ENCODE data around the gene PLPPR3. TPM values are rescaled to one million over a fixed set of nuclear protein-coding genes. Genes with fewer than 3 reads are reported as not detected.

Gene PLPPR3
- total and polyA plus RNA-seq, 2 donors (not counting 1 experiment from before 2014, with no cell fraction given) = 0.19 to 2.5 TPM

GRCh38 chr19:813219-814151 lies 8.3 kb downstream of the PLPPR3 start:
- Histone ChIP-seq H2AFZ (ENCODE audit: low read length) (no peak overlapping the region), H3K4me3 (replicated peaks in 1 of 4; ENCODE audit: control extremely low read depth in 1 of 4, insufficient read depth in 1 of 4, low read depth in 3 of 4, low read length in 4 of 4) (no peak overlapping the region), H3K4me2 (ENCODE audit: extremely low read depth, insufficient read depth, low read length) (no peak overlapping the region), H4K20me1 (ENCODE audit: control insufficient read depth, extremely low read depth, insufficient read depth, low read length) (no peaks in the 10 kb centered on the region), H3K79me2 (ENCODE audit: control insufficient read depth, insufficient read depth, low read length) (peaks cover 10% of the 10 kb centered on the region), H3K4me1 (ENCODE audit: control insufficient read depth, extremely low read depth, insufficient read depth, low read length) (no peaks in the 10 kb centered on the region), H3K9me3 (ENCODE audit: control insufficient read depth, insufficient read depth, low read depth, low read length) (no peaks in the 10 kb centered on the region), H3K9ac (ENCODE audit: insufficient read depth, low read length) (no peak overlapping the region), H3K36me3 (ENCODE audit: control insufficient read depth, insufficient read depth, low read length) (peaks cover 31% of the 10 kb centered on the region), H3K27me3 (ENCODE audit: control insufficient read depth, insufficient read depth, low read length) (no peaks in the 10 kb centered on the region), H3K27ac (ENCODE audit: insufficient read depth, low read length) (no peak overlapping the region)
- no peak for DNase-seq (ENCODE audit: low read depth in 2 of 2)
- TF ChIP-seq CTCF (conservative IDR thresholded peaks at IDR 0.05 in 1 of 2, IDR thresholded peaks at IDR 0.05 in 1 of 2; ENCODE audit: low read depth in 1 of 2, low read length in 2 of 2) (no peak), EZH2 (IDR thresholded peaks at IDR 0.05; ENCODE audit: low read length, missing control alignments) (no peak)

GRCh38 chr19:812747-813218 lies 9.0 kb downstream of the PLPPR3 start:
- no peak overlapping the region for H3K9ac ChIP-seq (ENCODE audit: insufficient read depth, low read length)
- H3K27me3 ChIP-seq (ENCODE audit: control insufficient read depth, insufficient read depth, low read length) = no peaks in the 10 kb centered on the region
- H3K79me2 ChIP-seq (ENCODE audit: control insufficient read depth, insufficient read depth, low read length) = peaks cover 16% of the 10 kb centered on the region
- H3K4me2 ChIP-seq (ENCODE audit: extremely low read depth, insufficient read depth, low read length) = no peak overlapping the region
- TF ChIP-seq EZH2 (IDR thresholded peaks at IDR 0.05; ENCODE audit: low read length, missing control alignments) (no peak), CTCF (conservative IDR thresholded peaks at IDR 0.05 in 1 of 2, IDR thresholded peaks at IDR 0.05 in 1 of 2; ENCODE audit: low read depth in 1 of 2, low read length in 2 of 2) (no peak)
- no peak overlapping the region for H3K4me3 ChIP-seq (replicated peaks in 1 of 4; ENCODE audit: control extremely low read depth in 1 of 4, insufficient read depth in 1 of 4, low read depth in 3 of 4, low read length in 4 of 4)
- H3K4me1 ChIP-seq (ENCODE audit: control insufficient read depth, extremely low read depth, insufficient read depth, low read length) = no peaks in the 10 kb centered on the region
- H2AFZ ChIP-seq (ENCODE audit: low read length) = no peak overlapping the region
- H4K20me1 ChIP-seq (ENCODE audit: control insufficient read depth, extremely low read depth, insufficient read depth, low read length) = no peaks in the 10 kb centered on the region
- peaks cover 34% of the 10 kb centered on the region for H3K36me3 ChIP-seq (ENCODE audit: control insufficient read depth, insufficient read depth, low read length)
- no peak for DNase-seq (ENCODE audit: low read depth in 2 of 2)
- H3K27ac ChIP-seq (ENCODE audit: insufficient read depth, low read length) = no peak overlapping the region
- H3K9me3 ChIP-seq (ENCODE audit: control insufficient read depth, insufficient read depth, low read depth, low read length) = no peaks in the 10 kb centered on the region

- peaks cover 22% of the 10 kb centered on the region for H3K79me2 ChIP-seq (ENCODE audit: control insufficient read depth, insufficient read depth, low read length)
- no peaks in the 10 kb centered on the region for H4K20me1 ChIP-seq (ENCODE audit: control insufficient read depth, extremely low read depth, insufficient read depth, low read length)
- no peaks in the 10 kb centered on the region for H3K9me3 ChIP-seq (ENCODE audit: control insufficient read depth, insufficient read depth, low read depth, low read length)
- H3K27me3 ChIP-seq (ENCODE audit: control insufficient read depth, insufficient read depth, low read length) = no peaks in the 10 kb centered on the region
- H3K4me2 ChIP-seq (ENCODE audit: extremely low read depth, insufficient read depth, low read length) = no peak overlapping the region
- TF ChIP-seq CTCF (conservative IDR thresholded peaks at IDR 0.05 in 1 of 2, IDR thresholded peaks at IDR 0.05 in 1 of 2; ENCODE audit: low read depth in 1 of 2, low read length in 2 of 2) (no peak), EZH2 (IDR thresholded peaks at IDR 0.05; ENCODE audit: low read length, missing control alignments) (no peak)
- no peak overlapping the region for H3K9ac ChIP-seq (ENCODE audit: insufficient read depth, low read length)
- no peaks in the 10 kb centered on the region for H3K4me1 ChIP-seq (ENCODE audit: control insufficient read depth, extremely low read depth, insufficient read depth, low read length)
- H3K36me3 ChIP-seq (ENCODE audit: control insufficient read depth, insufficient read depth, low read length) = peaks cover 38% of the 10 kb centered on the region
- no peak overlapping the region for H3K27ac ChIP-seq (ENCODE audit: insufficient read depth, low read length)
- no peak overlapping the region for H3K4me3 ChIP-seq (replicated peaks in 1 of 4; ENCODE audit: control extremely low read depth in 1 of 4, insufficient read depth in 1 of 4, low read depth in 3 of 4, low read length in 4 of 4)
- DNase-seq (ENCODE audit: low read depth in 2 of 2) = no peak
- H2AFZ ChIP-seq (ENCODE audit: low read length) = no peak overlapping the region
Observed at GRCh38 chr19:812049-812746, 9.6 kb downstream of the PLPPR3 start.
